Mucosa of descending colon (tissue), 3 donors: ENCODE measurements around the gene KLRK1. TPM values are rescaled to one million over a fixed set of nuclear protein-coding genes. Genes with fewer than 3 reads are reported as not detected.
"Not testable (repeated sequence)": the region's sequence is repeated elsewhere in the genome, so short reads cannot be mapped to it uniquely, and the experiment has no call there.

Source experiments
- ATAC-seq: fragments of 200-7000 bp; cut with Tn5 transposase; one replicate; pipeline ENCODE4 v1.9.1; 2020; ENCODE audit warnings: mild to moderate bottlenecking, moderate library complexity
- DNase-seq, 3 donors: peaks; one replicate each; pipeline ENCODE4 v3.0.0-alpha.2; 2020
- H3K36me3 ChIP-seq: fragments of 200-600 bp; one replicate; pipeline ENCODE4 v1.8.0; 2021; ENCODE audit warnings: low read depth, mild to moderate bottlenecking
- H3K4me1 ChIP-seq: fragments of 200-600 bp; one replicate; pipeline ENCODE4 v1.8.0; 2021; ENCODE audit warnings: low read depth, mild to moderate bottlenecking
- H3K4me3 ChIP-seq: fragments of 200-600 bp; one replicate; pipeline ENCODE4 v1.8.0; 2021; ENCODE audit warnings: mild to moderate bottlenecking
- H3K9me3 ChIP-seq: fragments of 200-600 bp; one replicate; pipeline ENCODE4 v1.8.0; 2021; ENCODE audit warnings: mild to moderate bottlenecking
- intact Hi-C, 2 donors: fragments of 100-400 bp; cut with DNase I in 1 of 2; cut with micrococcal nuclease in 1 of 2; formaldehyde crosslinking; loops; one replicate each; pipeline versions ENCODE4 v1.11.0 to v1.11.1; 2022; cut with DNase I, micrococcal nuclease
- total RNA-seq, 3 donors: library from RNA; stranded (reverse); fragmentation: NEBNext Ultra II Directional in 2 of 3; extraction: Animal tissue kit (Norgen Biotek cat#: 25700) in 2 of 3; gene quantifications; one replicate each; pipeline versions ENCODE4 v1.2.1 to v1.2.4, GENCODE V29; 2021 to 2023
- TF ChIP-seq, protein P1 (sequence below): fragments of 200-600 bp; IDR thresholded peaks from one replicate; pipeline ENCODE4 v1.8.0; 2022; ENCODE audit warnings: antibody characterized with exemption, mild to moderate bottlenecking
- donor health status: DM: no; HTN: no; CAD: no; lungs with moderate emphysema.
- donor health status: DM: no; HTN: no; CAD: no.
- donor health status: DM: no; HTN: yes; CAD: no.

The KLRK1 gene
- total RNA-seq, 3 donors from 2014 or later, result 3.9 to 4.5 (median 4.4) TPM

GRCh38 chr12:10369557-10370415, 20.1 kb downstream of the KLRK1 start:
- no peak overlapping the region for H3K4me3 ChIP-seq
- DNase-seq (no peak), ATAC-seq (no peak)
- H3K9me3 ChIP-seq, result no peaks in the 10 kb centered on the region
- H3K4me1 ChIP-seq, result peaks cover 25% of the 10 kb centered on the region
- TF ChIP-seq, protein P1, sequence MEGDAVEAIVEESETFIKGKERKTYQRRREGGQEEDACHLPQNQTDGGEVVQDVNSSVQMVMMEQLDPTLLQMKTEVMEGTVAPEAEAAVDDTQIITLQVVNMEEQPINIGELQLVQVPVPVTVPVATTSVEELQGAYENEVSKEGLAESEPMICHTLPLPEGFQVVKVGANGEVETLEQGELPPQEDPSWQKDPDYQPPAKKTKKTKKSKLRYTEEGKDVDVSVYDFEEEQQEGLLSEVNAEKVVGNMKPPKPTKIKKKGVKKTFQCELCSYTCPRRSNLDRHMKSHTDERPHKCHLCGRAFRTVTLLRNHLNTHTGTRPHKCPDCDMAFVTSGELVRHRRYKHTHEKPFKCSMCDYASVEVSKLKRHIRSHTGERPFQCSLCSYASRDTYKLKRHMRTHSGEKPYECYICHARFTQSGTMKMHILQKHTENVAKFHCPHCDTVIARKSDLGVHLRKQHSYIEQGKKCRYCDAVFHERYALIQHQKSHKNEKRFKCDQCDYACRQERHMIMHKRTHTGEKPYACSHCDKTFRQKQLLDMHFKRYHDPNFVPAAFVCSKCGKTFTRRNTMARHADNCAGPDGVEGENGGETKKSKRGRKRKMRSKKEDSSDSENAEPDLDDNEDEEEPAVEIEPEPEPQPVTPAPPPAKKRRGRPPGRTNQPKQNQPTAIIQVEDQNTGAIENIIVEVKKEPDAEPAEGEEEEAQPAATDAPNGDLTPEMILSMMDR, result no peak
- intact Hi-C loops, result no loop called here
- H3K36me3 ChIP-seq, result no peaks in the 10 kb centered on the region

DNA sequence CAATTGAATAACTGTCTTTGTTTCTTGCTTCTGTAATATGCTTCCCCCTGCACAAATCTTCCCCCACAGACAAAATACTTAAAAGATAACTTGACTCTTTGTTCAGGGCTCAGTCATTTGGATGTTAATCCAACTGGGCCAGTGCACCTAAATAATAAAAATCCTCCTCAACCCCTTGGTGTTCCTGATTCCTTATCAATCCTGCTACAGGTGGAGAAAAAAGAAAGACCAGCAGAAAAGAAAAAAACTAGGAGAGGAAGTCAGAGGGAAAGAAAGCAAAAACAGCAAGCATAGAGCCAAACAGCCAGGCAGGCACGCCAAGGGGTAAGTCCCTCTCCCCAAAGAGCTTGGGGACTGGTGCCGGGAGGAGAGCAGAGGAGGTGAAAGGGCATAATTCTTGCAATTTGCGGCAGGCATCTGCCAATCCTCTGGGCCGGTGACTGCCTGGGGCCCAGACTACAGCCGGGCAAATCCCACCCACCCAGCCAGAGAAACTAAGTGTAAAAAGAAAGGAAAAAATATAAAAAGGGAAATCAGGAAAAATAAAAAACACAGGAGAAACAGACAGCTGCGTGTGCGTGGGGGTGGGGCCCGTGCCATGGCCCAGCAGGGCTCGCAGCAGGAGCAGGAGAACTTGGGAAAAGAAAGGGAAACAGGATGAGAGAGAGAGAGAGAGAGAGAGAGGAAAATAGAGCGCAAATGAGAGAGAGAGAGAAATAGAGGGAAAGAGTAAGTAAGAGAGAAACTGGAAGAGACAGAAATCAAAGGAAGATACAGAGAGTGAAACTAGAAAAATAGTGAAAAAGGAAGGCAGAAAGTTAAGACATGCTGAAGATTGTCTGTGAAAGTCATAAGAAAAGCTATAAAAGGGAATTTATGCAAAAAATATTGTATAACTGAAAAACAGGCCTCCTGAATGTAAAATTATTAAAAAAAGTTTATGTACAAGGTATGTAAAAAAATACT, 21.4 kb downstream of the KLRK1 start:
- H3K36me3 ChIP-seq, result no peaks in the 10 kb centered on the region

GRCh38 chr12:10367714-10368113, 22.1 kb downstream of the KLRK1 start:
- DNase-seq, H3K4me3 ChIP-seq, H3K36me3 ChIP-seq, H3K9me3 ChIP-seq, intact Hi-C loops, ATAC-seq: not testable (repeated sequence)
- peaks cover 25% of the 10 kb centered on the region for H3K4me1 ChIP-seq

More for the DNA sequence above, 21.4 kb downstream of the KLRK1 start:
- Histone ChIP-seq H3K4me3 (no peak overlapping the region), H3K4me1 (peaks cover 30% of the 10 kb centered on the region), H3K9me3 (no peaks in the 10 kb centered on the region)
- intact Hi-C loops, result no loop called here
- ATAC-seq (no peak), DNase-seq (no peak)
- TF ChIP-seq, protein P1, result no peak

GRCh38 chr12:10366875-10367274, 23.0 kb downstream of the KLRK1 start:
- TF ChIP-seq, protein P1, result no peak
- Histone ChIP-seq H3K36me3 (no peaks in the 10 kb centered on the region), H3K4me1 (peaks cover 24% of the 10 kb centered on the region), H3K9me3 (no peaks in the 10 kb centered on the region), H3K4me3 (no peak overlapping the region)
- intact Hi-C loops, result no loop called here
- DNase-seq, result no peak
- ATAC-seq, result no peak

- TF ChIP-seq, protein P1, result peak; percentile 12
- Histone ChIP-seq H3K4me3 (no peak overlapping the region), H3K36me3 (no peaks in the 10 kb centered on the region), H3K9me3 (no peaks in the 10 kb centered on the region), H3K4me1 (peaks cover 18% of the 10 kb centered on the region)
- intact Hi-C loops, result no loop called here
- ATAC-seq (no peak), DNase-seq (peak in 1 of 3 donors; percentile 45)
These were observed 24.0 kb downstream of the KLRK1 start for GRCh38 chr12:10365696-10366405.
